ENCODE results near the gene ETFDH. TPM values are rescaled to one million over a fixed set of nuclear protein-coding genes. Genes with fewer than 3 reads are reported as not detected.

Gene ETFDH
- 34.3 TPM for polyA plus RNA-seq
- long read RNA-seq, donor 1, partial matches to known transcripts, result 86 of 119 reads
- long read RNA-seq, donor 1, other reads (novel, unspliced or antisense), result 29 of 119 reads
- long read RNA-seq, donor 2, transcript ETFDH-206 (13 exons, 3,282 nt), result major isoform, 8 of 161 reads
- long read RNA-seq, donor 2, partial matches to known transcripts, result 153 of 161 reads
- long read RNA-seq, donor 2, other reads (novel, unspliced or antisense), result 0 of 161 reads
- long read RNA-seq, donor 3, transcript ETFDH-206 (13 exons, 3,282 nt), result major isoform, 14 of 209 reads
- long read RNA-seq, donor 3, partial matches to known transcripts, result 195 of 209 reads
- long read RNA-seq, donor 3, other reads (novel, unspliced or antisense), result 0 of 209 reads
- long read RNA-seq, donor 4, partial matches to known transcripts, result 12 of 12 reads
- long read RNA-seq, donor 4, other reads (novel, unspliced or antisense), result 0 of 12 reads
- long read RNA-seq, donor 5, partial matches to known transcripts, result 0 of 20 reads
- long read RNA-seq, donor 5, other reads (novel, unspliced or antisense), result 18 of 20 reads
- long read RNA-seq, donor 6, transcript ETFDH-206 (13 exons, 3,282 nt), result major isoform, 5 of 144 reads
- long read RNA-seq, donor 6, partial matches to known transcripts, result 133 of 144 reads
- long read RNA-seq, donor 6, other reads (novel, unspliced or antisense), result 5 of 144 reads
- long read RNA-seq, donor 7, partial matches to known transcripts, result 0 of 1 reads
- long read RNA-seq, donor 7, other reads (novel, unspliced or antisense), result 0 of 1 reads
- long read RNA-seq, donor 8, partial matches to known transcripts, result 105 of 166 reads
- long read RNA-seq, donor 8, other reads (novel, unspliced or antisense), result 57 of 166 reads
- long read RNA-seq, donor 9, transcript ETFDH-206 (13 exons, 3,282 nt), result major isoform, 5 of 93 reads
- long read RNA-seq, donor 9, partial matches to known transcripts, result 60 of 93 reads
- long read RNA-seq, donor 9, other reads (novel, unspliced or antisense), result 28 of 93 reads
- long read RNA-seq, donor 10, transcript ETFDH-206 (13 exons, 3,282 nt), result major isoform, 10 of 148 reads
- long read RNA-seq, donor 10, partial matches to known transcripts, result 138 of 148 reads
- long read RNA-seq, donor 10, other reads (novel, unspliced or antisense), result 0 of 148 reads
- long read RNA-seq, donor 11, partial matches to known transcripts, result 112 of 146 reads
- long read RNA-seq, donor 11, other reads (novel, unspliced or antisense), result 30 of 146 reads

DNA sequence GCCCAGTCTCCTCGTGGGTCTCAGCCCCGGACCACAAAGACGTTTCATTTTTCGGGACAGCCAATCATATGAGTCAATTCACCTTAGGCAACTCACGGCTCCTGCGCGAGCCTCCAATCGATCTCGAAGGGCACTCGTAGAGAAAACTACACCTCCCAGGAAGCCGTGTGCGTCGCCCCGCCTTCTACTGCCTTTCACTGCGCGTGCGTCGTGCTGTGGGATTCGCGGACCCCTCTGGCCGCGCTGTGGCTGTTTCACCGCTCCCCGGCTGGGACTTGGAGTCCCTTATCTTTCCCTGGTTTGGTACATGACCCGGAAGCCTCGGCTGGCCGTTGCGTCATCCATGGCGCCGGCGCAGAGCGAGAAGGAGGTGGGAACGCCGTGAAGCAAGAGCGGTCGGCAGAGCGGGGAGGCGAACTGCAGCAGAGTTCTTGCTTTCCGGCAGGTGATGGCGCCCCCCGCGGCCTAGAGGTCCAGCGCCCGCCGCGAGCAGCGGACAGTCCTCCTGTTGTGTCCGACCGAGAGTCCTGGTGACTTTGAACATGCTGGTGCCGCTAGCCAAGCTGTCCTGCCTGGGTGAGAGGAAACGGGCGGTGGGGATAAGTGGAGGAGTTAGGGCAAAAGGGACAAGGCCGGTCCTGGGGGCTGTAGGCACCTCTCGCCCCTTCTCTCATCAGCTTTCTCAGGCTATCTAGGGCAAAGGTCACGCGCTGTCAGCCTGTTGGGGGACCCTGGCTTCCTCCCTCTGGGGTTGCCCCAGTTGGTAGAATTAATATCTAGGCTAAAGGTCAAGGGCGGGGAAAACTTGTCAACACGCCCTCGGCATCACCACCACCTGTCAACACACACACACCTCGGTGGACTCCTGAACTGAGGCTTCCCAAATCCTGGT lies at the start of gene ETFDH:
Gene ETFDH, plus strand, starts transcription at position 382 of the 892 bp plus-strand sequence. Its CDS starts 161 bp downstream, at position 543.
- peaks cover 6% of the 10 kb centered on the region for H3K4me1 ChIP-seq (ENCODE audit: control insufficient read depth, insufficient read depth, low read length)
- DNase-seq, result peak; percentile 100
- H3K9me3 ChIP-seq (ENCODE audit: control insufficient read depth, low read depth, low read length), result no peaks in the 10 kb centered on the region
- H3K27ac ChIP-seq (ENCODE audit: low read length), result peak within 1 kb of the TSS; percentile 96
- H3K27me3 ChIP-seq (ENCODE audit: control insufficient read depth, insufficient read depth, low read length), result no peaks in the 10 kb centered on the region
- peak within 1 kb of the TSS; percentile 92 for H3K4me3 ChIP-seq (ENCODE audit: low read length)
- no CpG with 5 or more reads among the region's 60 CpGs for WGBS (ENCODE audit: insufficient coverage, low lambda C conversion rate)
- peaks cover 2% of the 10 kb centered on the region for H3K36me3 ChIP-seq (ENCODE audit: control insufficient read depth, insufficient read depth, low read length)

DNA sequence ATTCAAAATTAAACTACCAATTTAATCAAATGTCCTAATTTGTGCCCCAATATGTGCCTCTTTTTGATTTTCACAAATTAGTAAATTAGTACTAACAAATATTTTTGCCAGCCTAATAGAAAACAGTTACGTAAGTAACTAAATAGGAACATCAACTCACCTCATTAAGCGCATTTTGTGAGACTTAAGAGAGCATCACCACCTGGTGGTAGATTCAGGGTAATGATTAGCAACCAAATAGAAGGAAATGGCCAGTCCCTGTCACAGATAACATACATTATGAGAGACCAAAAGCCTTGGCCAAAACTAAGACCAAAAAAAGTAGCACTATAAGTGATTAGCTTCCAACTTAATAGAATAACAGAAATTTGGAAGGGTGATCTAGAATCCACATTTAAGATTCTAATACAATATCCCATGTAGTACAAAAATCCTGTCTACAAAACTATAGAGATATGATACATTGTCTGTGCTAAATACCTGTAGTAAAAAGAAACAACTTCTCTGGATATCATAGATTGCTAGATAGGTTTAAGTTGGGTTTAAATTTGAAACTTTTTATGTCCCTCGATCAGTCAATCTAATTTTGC lies 47.1 kb upstream of the ETFDH start:
- no peaks in the 10 kb centered on the region for H3K36me3 ChIP-seq (ENCODE audit: control insufficient read depth, insufficient read depth, low read length)
- no peaks in the 10 kb centered on the region for H3K27me3 ChIP-seq (ENCODE audit: control insufficient read depth, insufficient read depth, low read length)
- peak; percentile 17 to 32 for DNase-seq
- WGBS (ENCODE audit: insufficient coverage, low lambda C conversion rate), result 86% methylated on average over 1 of the region's 3 CpGs
- no peaks in the 10 kb centered on the region for H3K9me3 ChIP-seq (ENCODE audit: control insufficient read depth, low read depth, low read length)
- no peak overlapping the region for H3K4me3 ChIP-seq (ENCODE audit: low read length)
- no peak overlapping the region for H3K27ac ChIP-seq (ENCODE audit: low read length)
- no peaks in the 10 kb centered on the region for H3K4me1 ChIP-seq (ENCODE audit: control insufficient read depth, insufficient read depth, low read length)

- no peak overlapping the region for H3K27ac ChIP-seq (ENCODE audit: low read length)
- H3K9me3 ChIP-seq (ENCODE audit: control insufficient read depth, low read depth, low read length), result no peaks in the 10 kb centered on the region
- H3K4me1 ChIP-seq (ENCODE audit: control insufficient read depth, insufficient read depth, low read length), result no peaks in the 10 kb centered on the region
- no peak for DNase-seq
- H3K4me3 ChIP-seq (ENCODE audit: low read length), result no peak overlapping the region
- no peaks in the 10 kb centered on the region for H3K36me3 ChIP-seq (ENCODE audit: control insufficient read depth, insufficient read depth, low read length)
- no peaks in the 10 kb centered on the region for H3K27me3 ChIP-seq (ENCODE audit: control insufficient read depth, insufficient read depth, low read length)
- 100% methylated on average over 2 of the region's 2 CpGs for WGBS (ENCODE audit: insufficient coverage, low lambda C conversion rate)
Observed at GRCh38 chr4:158625544-158625943, 46.6 kb upstream of the ETFDH start.

DNA sequence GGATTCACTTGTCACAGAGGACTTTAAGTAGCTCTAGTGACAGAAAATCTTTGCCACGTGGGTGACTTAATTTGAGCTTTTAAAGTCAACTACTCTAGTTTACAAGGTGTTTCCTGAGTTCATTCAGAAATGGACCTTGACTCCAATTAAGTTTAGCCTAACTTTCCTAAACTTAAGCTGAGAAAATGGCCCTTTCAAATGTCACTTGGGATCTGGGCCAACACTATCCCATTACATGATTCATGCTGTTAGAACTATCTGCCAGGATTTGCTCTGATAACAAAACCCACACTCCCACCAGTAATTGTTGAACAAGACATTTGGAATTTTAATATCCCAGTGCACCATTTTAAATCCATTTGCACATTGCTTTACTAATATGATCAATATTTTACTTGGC lies 41.2 kb upstream of the ETFDH start:
- no peak for DNase-seq
- Histone ChIP-seq H3K9me3 (ENCODE audit: control insufficient read depth, low read depth, low read length) (no peaks in the 10 kb centered on the region), H3K36me3 (ENCODE audit: control insufficient read depth, insufficient read depth, low read length) (no peaks in the 10 kb centered on the region), H3K4me1 (ENCODE audit: control insufficient read depth, insufficient read depth, low read length) (no peaks in the 10 kb centered on the region), H3K4me3 (ENCODE audit: low read length) (no peak overlapping the region), H3K27ac (ENCODE audit: low read length) (no peak overlapping the region), H3K27me3 (ENCODE audit: control insufficient read depth, insufficient read depth, low read length) (no peaks in the 10 kb centered on the region)
- WGBS (ENCODE audit: insufficient coverage, low lambda C conversion rate), result no CpG with 5 or more reads among the region's 1 CpG

- WGBS (ENCODE audit: insufficient coverage, low lambda C conversion rate), result no CpG with 5 or more reads among the region's 1 CpG
- H3K27me3 ChIP-seq (ENCODE audit: control insufficient read depth, insufficient read depth, low read length), result peaks cover 5% of the 10 kb centered on the region
- no peak overlapping the region for H3K4me3 ChIP-seq (ENCODE audit: low read length)
- DNase-seq, result no peak
- H3K4me1 ChIP-seq (ENCODE audit: control insufficient read depth, insufficient read depth, low read length), result no peaks in the 10 kb centered on the region
- H3K27ac ChIP-seq (ENCODE audit: low read length), result no peak overlapping the region
- no peaks in the 10 kb centered on the region for H3K36me3 ChIP-seq (ENCODE audit: control insufficient read depth, insufficient read depth, low read length)
- no peaks in the 10 kb centered on the region for H3K9me3 ChIP-seq (ENCODE audit: control insufficient read depth, low read depth, low read length)
Observed at GRCh38 chr4:158636619-158637018, 35.5 kb upstream of the ETFDH start.

DNA sequence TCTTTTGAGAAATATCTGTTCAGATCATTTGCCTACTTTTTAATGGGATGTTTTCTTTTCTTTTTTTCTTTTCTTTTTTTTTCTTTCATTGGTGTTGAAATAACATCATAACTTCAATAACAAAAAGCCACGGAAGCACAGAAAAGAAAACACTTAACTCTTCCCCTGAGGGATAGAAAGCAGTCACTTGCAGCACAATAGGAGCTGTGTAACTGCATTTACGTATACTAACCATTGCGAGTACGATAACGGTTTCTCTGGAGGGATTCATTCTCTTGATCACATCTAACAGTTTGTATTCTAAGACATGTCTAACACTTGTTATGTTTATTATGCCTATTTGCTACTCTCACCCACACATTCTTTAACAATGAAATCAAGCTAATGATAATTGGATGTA lies 27.7 kb upstream of the ETFDH start:
- 85% methylated on average over 4 of the region's 5 CpGs for WGBS (ENCODE audit: insufficient coverage, low lambda C conversion rate)
- Histone ChIP-seq H3K27ac (ENCODE audit: low read length) (no peak overlapping the region), H3K4me1 (ENCODE audit: control insufficient read depth, insufficient read depth, low read length) (no peaks in the 10 kb centered on the region), H3K36me3 (ENCODE audit: control insufficient read depth, insufficient read depth, low read length) (no peaks in the 10 kb centered on the region), H3K27me3 (ENCODE audit: control insufficient read depth, insufficient read depth, low read length) (peaks cover 4% of the 10 kb centered on the region), H3K4me3 (ENCODE audit: low read length) (no peak overlapping the region), H3K9me3 (ENCODE audit: control insufficient read depth, low read depth, low read length) (no peaks in the 10 kb centered on the region)
- DNase-seq, result no peak

- Histone ChIP-seq H3K9me3 (ENCODE audit: control insufficient read depth, low read depth, low read length) (no peaks in the 10 kb centered on the region), H3K27ac (ENCODE audit: low read length) (no peak overlapping the region), H3K4me3 (ENCODE audit: low read length) (no peak overlapping the region), H3K4me1 (ENCODE audit: control insufficient read depth, insufficient read depth, low read length) (no peaks in the 10 kb centered on the region), H3K27me3 (ENCODE audit: control insufficient read depth, insufficient read depth, low read length) (peaks cover 4% of the 10 kb centered on the region), H3K36me3 (ENCODE audit: control insufficient read depth, insufficient read depth, low read length) (no peaks in the 10 kb centered on the region)
- WGBS (ENCODE audit: insufficient coverage, low lambda C conversion rate), result 57% methylated on average over 1 of the region's 3 CpGs
- no peak for DNase-seq
Observed at GRCh38 chr4:158644760-158645159, 27.3 kb upstream of the ETFDH start.

- WGBS (ENCODE audit: insufficient coverage, low lambda C conversion rate), result 90% methylated on average over 2 of the region's 4 CpGs
- H3K9me3 ChIP-seq (ENCODE audit: control insufficient read depth, low read depth, low read length), result no peaks in the 10 kb centered on the region
- peaks cover 2% of the 10 kb centered on the region for H3K27me3 ChIP-seq (ENCODE audit: control insufficient read depth, insufficient read depth, low read length)
- no peak overlapping the region for H3K27ac ChIP-seq (ENCODE audit: low read length)
- no peaks in the 10 kb centered on the region for H3K36me3 ChIP-seq (ENCODE audit: control insufficient read depth, insufficient read depth, low read length)
- no peak for DNase-seq
- H3K4me3 ChIP-seq (ENCODE audit: low read length), result no peak overlapping the region
- H3K4me1 ChIP-seq (ENCODE audit: control insufficient read depth, insufficient read depth, low read length), result no peaks in the 10 kb centered on the region
Observed at GRCh38 chr4:158649111-158649680, 22.9 kb upstream of the ETFDH start.

GRCh38 chr4:158652920-158653319 lies 19.2 kb upstream of the ETFDH start:
- H3K4me1 ChIP-seq (ENCODE audit: control insufficient read depth, insufficient read depth, low read length), result no peaks in the 10 kb centered on the region
- H3K9me3 ChIP-seq (ENCODE audit: control insufficient read depth, low read depth, low read length), result no peaks in the 10 kb centered on the region
- H3K36me3 ChIP-seq (ENCODE audit: control insufficient read depth, insufficient read depth, low read length), result no peaks in the 10 kb centered on the region
- no peak overlapping the region for H3K27ac ChIP-seq (ENCODE audit: low read length)
- H3K4me3 ChIP-seq (ENCODE audit: low read length), result no peak overlapping the region
- DNase-seq, result no peak
- 46% methylated on average over 2 of the region's 2 CpGs for WGBS (ENCODE audit: insufficient coverage, low lambda C conversion rate)
- no peaks in the 10 kb centered on the region for H3K27me3 ChIP-seq (ENCODE audit: control insufficient read depth, insufficient read depth, low read length)
